Kidney epithelial cell (primary cell): ENCODE measurements around the gene NECAB3. TPM values are rescaled to one million over a fixed set of nuclear protein-coding genes. Genes with fewer than 3 reads are reported as not detected.

Source experiments
- DNase-seq: peaks from one replicate; pipeline ENCODE4 v3.0.0-alpha.2; 2010; ENCODE audit warnings: low read depth
- H3K27me3 ChIP-seq: 2 replicates; pipeline ENCODE4 v1.6.0; 2011; ENCODE audit warnings: low read length; ENCODE audit not compliant: control insufficient read depth, insufficient read depth
- H3K36me3 ChIP-seq: 2 replicates; pipeline ENCODE4 v1.5.1; 2011; ENCODE audit warnings: low read length; ENCODE audit not compliant: control insufficient read depth, insufficient read depth
- H3K4me3 ChIP-seq: 2 replicates; pipeline ENCODE4 v1.5.1; 2011; ENCODE audit warnings: low read depth, mild to moderate bottlenecking, control low read depth, low read length
- total RNA-seq: library from RNA; depleted of rRNA; stranded (reverse); fragments of >200 nt; gene quantifications from 2 replicates; pipeline ENCODE4 v1.2.3, GENCODE V29; 2015
- TF ChIP-seq, protein P1 (sequence below): IDR thresholded peaks from 2 replicates; pipeline ENCODE4 v1.5.1; 2011; ENCODE audit warnings: mild to moderate bottlenecking, moderate library complexity, low read length, control low read depth, inconsistent platforms; ENCODE audit not compliant: insufficient read depth, poor library complexity, severe bottlenecking

NECAB3 gene
- total RNA-seq, 1 donor from 2014 or later: 17.5 TPM

DNA sequence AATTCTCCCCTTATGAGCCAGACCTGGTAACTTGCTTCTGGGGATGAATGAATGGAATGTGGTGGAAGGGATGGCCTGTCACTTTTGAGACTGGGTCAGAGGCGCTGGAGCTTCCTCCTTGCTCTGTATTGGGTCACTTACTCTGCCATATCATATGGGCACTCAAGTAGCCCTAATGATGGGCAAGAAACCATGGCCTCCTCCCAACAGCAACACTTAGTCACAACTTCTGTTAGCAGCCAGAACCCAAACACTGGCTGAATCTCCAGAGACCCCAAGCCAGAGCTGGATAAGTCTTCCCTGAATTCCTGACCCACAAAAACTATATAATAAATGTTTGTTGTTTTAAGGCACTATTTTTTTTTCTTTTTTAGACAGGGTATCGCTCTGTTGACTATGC, 6.5 kb upstream of the NECAB3 start:
- Histone ChIP-seq H3K4me3 (no peak overlapping the region), H3K27me3 (no peaks in the 10 kb centered on the region), H3K36me3 (no peaks in the 10 kb centered on the region)
- TF ChIP-seq, protein P1, sequence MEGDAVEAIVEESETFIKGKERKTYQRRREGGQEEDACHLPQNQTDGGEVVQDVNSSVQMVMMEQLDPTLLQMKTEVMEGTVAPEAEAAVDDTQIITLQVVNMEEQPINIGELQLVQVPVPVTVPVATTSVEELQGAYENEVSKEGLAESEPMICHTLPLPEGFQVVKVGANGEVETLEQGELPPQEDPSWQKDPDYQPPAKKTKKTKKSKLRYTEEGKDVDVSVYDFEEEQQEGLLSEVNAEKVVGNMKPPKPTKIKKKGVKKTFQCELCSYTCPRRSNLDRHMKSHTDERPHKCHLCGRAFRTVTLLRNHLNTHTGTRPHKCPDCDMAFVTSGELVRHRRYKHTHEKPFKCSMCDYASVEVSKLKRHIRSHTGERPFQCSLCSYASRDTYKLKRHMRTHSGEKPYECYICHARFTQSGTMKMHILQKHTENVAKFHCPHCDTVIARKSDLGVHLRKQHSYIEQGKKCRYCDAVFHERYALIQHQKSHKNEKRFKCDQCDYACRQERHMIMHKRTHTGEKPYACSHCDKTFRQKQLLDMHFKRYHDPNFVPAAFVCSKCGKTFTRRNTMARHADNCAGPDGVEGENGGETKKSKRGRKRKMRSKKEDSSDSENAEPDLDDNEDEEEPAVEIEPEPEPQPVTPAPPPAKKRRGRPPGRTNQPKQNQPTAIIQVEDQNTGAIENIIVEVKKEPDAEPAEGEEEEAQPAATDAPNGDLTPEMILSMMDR: no peak
- no peak for DNase-seq

DNA sequence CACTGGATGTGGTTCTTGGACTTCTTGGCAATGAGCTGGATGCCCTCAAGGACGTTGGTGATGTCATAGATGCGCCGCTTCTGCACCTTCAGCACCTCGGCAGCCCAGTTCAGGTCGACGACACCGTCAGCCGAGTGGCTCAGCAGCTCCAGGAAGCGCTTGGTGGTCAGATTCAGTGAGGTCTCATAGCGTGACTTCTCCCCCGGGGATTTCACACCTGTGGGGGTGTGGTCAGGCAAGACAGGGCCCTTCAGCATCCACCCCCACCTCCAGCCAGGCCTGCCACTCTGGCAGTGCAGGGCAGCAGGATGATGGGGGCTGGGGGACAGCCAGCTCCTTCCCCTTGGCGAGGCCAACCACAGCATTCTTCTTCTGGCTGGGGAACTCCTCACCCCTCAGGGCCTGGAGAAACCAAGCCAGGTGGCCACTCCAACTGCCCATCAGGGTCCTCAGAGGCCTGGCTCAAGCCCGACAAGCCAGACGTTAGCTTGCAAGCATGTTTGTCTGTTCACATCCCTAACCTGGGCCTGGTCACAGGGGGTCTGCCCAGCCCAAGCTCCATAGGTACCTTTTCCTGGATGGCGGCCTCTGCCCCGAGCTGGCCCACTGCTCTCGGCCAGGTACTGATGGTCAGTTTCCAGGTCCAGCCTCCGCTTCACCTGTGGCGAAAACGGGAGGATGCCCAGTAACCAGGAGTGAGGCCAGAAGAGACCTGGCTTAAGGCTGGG, 5.7 kb upstream of the NECAB3 start:
- Histone ChIP-seq H3K4me3 (no peak overlapping the region), H3K36me3 (no peaks in the 10 kb centered on the region), H3K27me3 (no peaks in the 10 kb centered on the region)
- DNase-seq: no peak
- TF ChIP-seq, protein P1: no peak

DNA sequence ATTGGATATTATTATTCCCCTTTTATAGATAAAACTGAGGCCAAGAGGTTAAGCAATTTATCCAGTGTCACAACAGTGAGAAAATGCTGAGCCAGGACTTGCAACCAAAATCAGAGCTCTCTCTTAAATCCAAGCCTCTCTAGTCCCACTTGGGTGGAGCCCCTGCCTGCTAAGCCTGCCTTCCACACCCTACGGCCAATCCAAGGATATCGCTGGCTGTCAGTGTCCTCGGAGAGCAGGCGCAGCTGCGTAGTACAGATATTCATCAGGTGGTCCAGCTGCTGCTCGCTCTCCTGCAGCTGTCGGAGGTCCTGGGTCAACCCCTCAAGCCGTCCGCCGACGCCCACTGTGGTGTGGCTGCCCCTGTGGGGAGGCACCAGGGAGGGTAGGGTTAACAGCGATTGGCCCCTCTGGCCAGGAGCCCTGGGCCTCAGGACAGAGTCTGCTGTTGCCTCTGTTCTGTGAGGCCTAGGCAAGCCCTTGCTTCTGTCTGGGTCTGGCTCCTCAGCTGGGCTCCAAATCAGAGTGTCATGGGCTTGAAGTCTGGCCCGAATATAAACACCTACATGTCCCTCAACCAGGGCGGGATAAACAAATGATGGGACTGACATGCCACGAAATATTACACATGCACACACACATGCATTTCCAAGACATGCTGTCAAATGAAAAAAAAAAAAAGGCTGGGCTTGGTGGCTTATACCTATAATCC, 3.9 kb upstream of the NECAB3 start:
- DNase-seq: no peak
- no peaks in the 10 kb centered on the region for H3K36me3 ChIP-seq
- no peak overlapping the region for H3K4me3 ChIP-seq
- no peaks in the 10 kb centered on the region for H3K27me3 ChIP-seq
- TF ChIP-seq, protein P1: no peak

DNA sequence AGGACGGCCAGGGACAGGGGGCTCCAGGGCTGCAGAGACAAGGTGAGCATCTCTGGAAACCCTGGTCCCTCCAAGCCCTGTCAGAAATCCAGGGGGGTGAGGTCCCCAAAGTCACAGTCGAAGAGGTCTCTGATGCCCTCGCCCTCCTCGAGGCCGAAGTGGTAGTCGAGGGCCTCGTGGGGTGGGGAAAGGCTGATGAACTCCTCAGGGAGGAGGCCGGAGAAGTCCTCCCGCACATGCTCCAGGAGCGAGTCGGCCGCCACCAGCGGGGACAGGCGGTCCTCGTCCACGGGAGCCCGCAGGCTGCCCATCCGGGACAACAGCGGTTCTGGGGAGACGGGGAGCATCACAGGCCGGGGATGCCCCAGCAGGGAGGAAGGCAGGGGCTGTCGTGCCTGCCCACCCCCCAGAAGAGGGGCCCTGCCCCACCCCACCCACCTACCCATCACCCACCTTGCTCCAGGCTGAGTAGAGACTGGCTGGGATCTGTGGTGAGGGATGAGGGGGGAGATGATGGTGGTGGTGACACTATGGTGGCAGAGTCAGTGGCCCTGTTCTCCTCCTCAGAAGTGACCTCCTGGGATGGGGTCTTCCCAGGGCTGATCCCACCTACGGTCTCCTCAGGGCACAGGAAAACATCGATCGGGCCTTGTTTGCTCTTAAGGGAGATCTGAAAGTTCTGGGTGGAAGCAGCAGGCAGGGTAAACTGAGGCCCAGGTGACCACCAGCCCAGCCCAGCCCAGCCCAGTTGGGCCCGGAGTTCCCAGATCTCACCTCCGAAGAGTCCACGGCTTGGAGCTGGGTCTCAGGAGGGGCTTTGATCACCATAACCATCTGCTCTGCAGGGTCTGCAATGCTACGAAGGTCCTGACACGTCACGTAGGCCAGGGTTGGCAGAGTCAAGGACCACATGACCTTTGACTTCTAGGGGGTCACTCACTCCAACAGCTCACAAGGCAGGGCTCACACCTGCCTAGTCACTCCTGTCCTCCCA, 2.7 kb upstream of the NECAB3 start:
- H3K36me3 ChIP-seq: no peaks in the 10 kb centered on the region
- DNase-seq: no peak
- no peak overlapping the region for H3K4me3 ChIP-seq
- TF ChIP-seq, protein P1: no peak
- no peaks in the 10 kb centered on the region for H3K27me3 ChIP-seq

DNA sequence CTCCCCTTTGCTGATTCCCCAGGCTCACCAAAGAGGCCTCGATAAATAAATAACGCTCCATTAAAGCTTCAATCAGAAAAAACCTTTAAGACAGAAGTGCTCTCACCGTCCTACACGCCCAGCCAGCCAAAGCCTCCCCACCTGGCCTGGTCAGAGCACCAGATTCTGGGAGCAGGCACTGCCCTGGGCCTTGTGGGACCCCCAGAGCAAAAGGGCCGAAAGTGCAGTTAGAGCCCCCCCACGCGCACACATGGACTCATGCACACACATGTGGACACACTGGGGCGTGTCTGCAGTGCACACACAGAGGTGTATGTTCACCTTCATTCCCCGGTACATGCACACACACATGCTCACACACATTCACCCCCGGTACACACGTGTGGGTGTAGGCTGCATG, 1.9 kb upstream of the NECAB3 start:
- Histone ChIP-seq H3K4me3 (no peak overlapping the region), H3K36me3 (no peaks in the 10 kb centered on the region), H3K27me3 (no peaks in the 10 kb centered on the region)
- DNase-seq: no peak
- TF ChIP-seq, protein P1: no peak
